Neuronal stem cell (in vitro differentiated cells): ENCODE data around the gene MKRN3.
"Not testable (repeated sequence)": the region's sequence is repeated elsewhere in the genome, so short reads cannot be mapped to it uniquely, and the experiment has no call there.

Source experiments
- DNase-seq: peaks from one replicate; pipeline ENCODE4 v3.0.0-alpha.2; 2013; ENCODE audit warnings: low spot score
- H2AFZ ChIP-seq: one replicate; pipeline ENCODE4 v1.6.1; 2013; ENCODE audit warnings: mild to moderate bottlenecking, low read length, inconsistent platforms
- H2AK5ac ChIP-seq: 2 replicates; pipeline ENCODE4 v1.6.1; 2013; ENCODE audit warnings: low read depth, mild to moderate bottlenecking, inconsistent platforms, low read length, moderate library complexity, mixed read lengths
- H2BK120ac ChIP-seq: 2 replicates; pipeline ENCODE4 v1.6.1; 2013; ENCODE audit warnings: low read depth, mild to moderate bottlenecking, inconsistent platforms, low read length, moderate library complexity, mixed read lengths
- H2BK12ac ChIP-seq: one replicate; pipeline ENCODE4 v1.6.1; 2013; ENCODE audit warnings: low read length, inconsistent platforms
- H2BK15ac ChIP-seq: 2 replicates; pipeline ENCODE4 v1.6.1; 2013; ENCODE audit warnings: mild to moderate bottlenecking, low read length, inconsistent platforms, mixed read lengths
- H2BK5ac ChIP-seq: one replicate; pipeline ENCODE4 v1.6.1; 2013; ENCODE audit warnings: inconsistent platforms, mild to moderate bottlenecking, low read length, moderate library complexity
- H3K14ac ChIP-seq: one replicate; pipeline ENCODE4 v1.6.1; 2013; ENCODE audit warnings: low read length, inconsistent platforms
- H3K18ac ChIP-seq: 2 replicates; pipeline ENCODE4 v1.6.1; 2013; ENCODE audit warnings: low read length, inconsistent platforms
- H3K23ac ChIP-seq: 2 replicates; pipeline ENCODE4 v1.6.1; 2013; ENCODE audit warnings: low read depth, mild to moderate bottlenecking, mixed read lengths, low read length, inconsistent platforms; ENCODE audit not compliant: poor library complexity
- H3K27ac ChIP-seq: replicated peaks from 3 replicates; pipeline ENCODE4 v1.5.1; 2013; ENCODE audit warnings: low read length, inconsistent platforms
- H3K27me3 ChIP-seq, 3 experiments: 2 replicates each; pipeline ENCODE4 v1.6.1; 2013; ENCODE audit warnings: low read length in 3 of 3, mild to moderate bottlenecking in 2 of 3, inconsistent platforms in 1 of 3, low read depth in 1 of 3, mixed read lengths in 1 of 3, moderate library complexity in 1 of 3; ENCODE audit not compliant: control insufficient read depth in 3 of 3, insufficient read depth in 3 of 3
- H3K36me3 ChIP-seq, 2 donors: replicated peaks in 1 of 2; 2 replicates each; pipeline ENCODE4 v1.6.1; 2013; ENCODE audit warnings: low read length in 2 of 2; ENCODE audit not compliant: control insufficient read depth in 2 of 2, insufficient read depth in 2 of 2
- H3K4ac ChIP-seq: 2 replicates; pipeline ENCODE4 v1.6.1; 2013; ENCODE audit warnings: inconsistent platforms, mild to moderate bottlenecking, low read length, moderate library complexity
- H3K4me1 ChIP-seq, 2 donors: 1 replicate in 1 of 2; 2 replicates in 1 of 2; pipeline ENCODE4 v1.6.1; 2013; ENCODE audit warnings: low read length in 2 of 2, low read depth in 1 of 2; ENCODE audit not compliant: control insufficient read depth in 2 of 2, insufficient read depth in 1 of 2
- H3K4me2 ChIP-seq: one replicate; pipeline ENCODE4 v1.6.1; 2013; ENCODE audit warnings: mild to moderate bottlenecking, low read length, inconsistent platforms; ENCODE audit not compliant: insufficient read depth, poor library complexity, severe bottlenecking
- H3K4me3 ChIP-seq, 2 donors: 2 replicates each; pipeline ENCODE4 v1.5.1; 2013; ENCODE audit warnings: low read length in 2 of 2, mild to moderate bottlenecking in 2 of 2, inconsistent platforms in 1 of 2, moderate library complexity in 1 of 2
- H3K79me1 ChIP-seq: one replicate; pipeline ENCODE4 v1.6.1; 2013; ENCODE audit warnings: low read depth, mild to moderate bottlenecking, inconsistent platforms, low read length, moderate library complexity
- H3K9ac ChIP-seq: one replicate; pipeline ENCODE4 v1.6.1; 2013; ENCODE audit warnings: mild to moderate bottlenecking, low read depth, low read length, inconsistent platforms; ENCODE audit not compliant: poor library complexity
- H3K9me3 ChIP-seq, 2 donors: replicated peaks in 1 of 2; 2 replicates each; pipeline versions ENCODE3 to v1.6.1; 2013; ENCODE audit warnings: low read length in 2 of 2, mild to moderate bottlenecking in 2 of 2, inconsistent platforms in 1 of 2, low read depth in 1 of 2, mixed read lengths in 1 of 2, moderate library complexity in 1 of 2; ENCODE audit not compliant: control insufficient read depth in 2 of 2, insufficient read depth in 1 of 2
- H4K8ac ChIP-seq: one replicate; pipeline ENCODE4 v1.6.1; 2013; ENCODE audit warnings: low read depth, mild to moderate bottlenecking, inconsistent platforms, low read length, moderate library complexity
- H4K91ac ChIP-seq: one replicate; pipeline ENCODE4 v1.6.1; 2013; ENCODE audit warnings: low read length, low read depth, mild to moderate bottlenecking, inconsistent platforms; ENCODE audit not compliant: poor library complexity
- WGBS, 2 donors: extraction: QIAGEN DNeasy Blood & Tissue Kit; methylation state at CpG; one replicate each; pipeline ENCODE4 v1.1.7; 2013; ENCODE audit warnings: missing lambda C conversion rate in 2 of 2, mixed read lengths in 1 of 2; ENCODE audit not compliant: insufficient read length in 2 of 2, insufficient replicate concordance in 1 of 2; ENCODE audit errors: extremely low coverage in 2 of 2; 5-methylcytosine and 5-hydroxymethylcytosine counted together

Gene MKRN3

GRCh38 chr15:23594252-23594770, 28.8 kb downstream of the MKRN3 start:
- Histone ChIP-seq H2BK12ac (no peak overlapping the region), H3K9ac (no peak overlapping the region), H2BK120ac (no peak overlapping the region), H3K79me1 (no peaks in the 10 kb centered on the region), H3K4me2 (no peak overlapping the region), H2AFZ (no peak overlapping the region), H3K9me3 (peaks cover 0 to 8% of the 10 kb centered on the region in 2 donors), H3K18ac (no peak overlapping the region), H3K27ac (no peak overlapping the region), H2BK15ac (no peak overlapping the region), H3K4me3 (no peak overlapping the region), H2BK5ac (no peak overlapping the region), H4K8ac (no peak overlapping the region), H3K4ac (no peak overlapping the region), H2AK5ac (no peak overlapping the region), H3K14ac (no peak overlapping the region), H3K36me3 (no peaks in the 10 kb centered on the region), H4K91ac (no peak overlapping the region), H3K27me3 (no peaks in the 10 kb centered on the region), H3K4me1 (peaks cover 0 to 1% of the 10 kb centered on the region in 2 donors), H3K23ac (no peak overlapping the region)
- no peak for DNase-seq
- WGBS, 2 donors, result no CpG with 5 or more reads among the region's 7 CpGs

GRCh38 chr15:23595368-23595767, 29.9 kb downstream of the MKRN3 start:
- H2AK5ac ChIP-seq, result no peak overlapping the region
- H3K14ac ChIP-seq, result no peak overlapping the region
- no peaks in the 10 kb centered on the region for H3K27me3 ChIP-seq
- H4K8ac ChIP-seq, result no peak overlapping the region
- H3K27ac ChIP-seq, result no peak overlapping the region
- H3K9ac ChIP-seq, result no peak overlapping the region
- H2AFZ ChIP-seq, result no peak overlapping the region
- H3K4ac ChIP-seq, result no peak overlapping the region
- peaks cover 0 to 7% of the 10 kb centered on the region in 2 donors for H3K9me3 ChIP-seq
- H3K79me1 ChIP-seq, result no peaks in the 10 kb centered on the region
- no peak overlapping the region for H2BK5ac ChIP-seq
- H2BK12ac ChIP-seq, result no peak overlapping the region
- H3K4me1 ChIP-seq, result peaks cover 0 to 1% of the 10 kb centered on the region in 2 donors
- H2BK120ac ChIP-seq, result no peak overlapping the region
- H3K18ac ChIP-seq, result no peak overlapping the region
- H4K91ac ChIP-seq, result no peak overlapping the region
- DNase-seq, result no peak
- H3K4me3 ChIP-seq, result no peak overlapping the region
- WGBS, 2 donors, result no CpG with 5 or more reads among the region's 2 CpGs
- no peak overlapping the region for H2BK15ac ChIP-seq
- H3K4me2 ChIP-seq, result no peak overlapping the region
- no peak overlapping the region for H3K23ac ChIP-seq
- no peaks in the 10 kb centered on the region for H3K36me3 ChIP-seq

- no peak for DNase-seq
- H4K91ac ChIP-seq, result no peak overlapping the region
These were observed 31.3 kb downstream of the MKRN3 start for GRCh38 chr15:23596736-23597135.

GRCh38 chr15:23597278-23597677, 31.8 kb downstream of the MKRN3 start:
- not testable (repeated sequence) for H3K14ac ChIP-seq, H2BK120ac ChIP-seq, H3K18ac ChIP-seq, H3K4me1 ChIP-seq, DNase-seq, H3K27ac ChIP-seq, H3K4ac ChIP-seq, H3K27me3 ChIP-seq, H3K36me3 ChIP-seq, H3K4me2 ChIP-seq, H3K79me1 ChIP-seq, H4K91ac ChIP-seq, H3K9me3 ChIP-seq, H3K9ac ChIP-seq, H2AK5ac ChIP-seq, H4K8ac ChIP-seq, H2BK5ac ChIP-seq, H2BK15ac ChIP-seq, H2AFZ ChIP-seq, H2BK12ac ChIP-seq, H3K23ac ChIP-seq, H3K4me3 ChIP-seq
- no CpG with 5 or more reads among the region's 14 CpGs for WGBS, 2 donors

More at GRCh38 chr15:23596736-23597135, 31.3 kb downstream of the MKRN3 start:
- H3K27me3 ChIP-seq, result no peaks in the 10 kb centered on the region
- peaks cover 0 to 3% of the 10 kb centered on the region in 2 donors for H3K9me3 ChIP-seq
- H2AK5ac ChIP-seq, result no peak overlapping the region
- WGBS, 2 donors, result no CpG with 5 or more reads among the region's 5 CpGs
- no peak overlapping the region for H3K27ac ChIP-seq
- H2BK120ac ChIP-seq, result no peak overlapping the region
- H3K36me3 ChIP-seq, result no peaks in the 10 kb centered on the region
- no peak overlapping the region for H3K4ac ChIP-seq
- no peak overlapping the region for H2BK5ac ChIP-seq
- no peak overlapping the region for H3K4me3 ChIP-seq
- H3K4me2 ChIP-seq, result no peak overlapping the region
- no peak overlapping the region for H2BK15ac ChIP-seq
- H3K4me1 ChIP-seq, result no peaks in the 10 kb centered on the region
- no peaks in the 10 kb centered on the region for H3K79me1 ChIP-seq
- no peak overlapping the region for H4K8ac ChIP-seq
- H3K18ac ChIP-seq, result no peak overlapping the region
- no peak overlapping the region for H3K23ac ChIP-seq
- no peak overlapping the region for H3K14ac ChIP-seq
- no peak overlapping the region for H3K9ac ChIP-seq
- H2AFZ ChIP-seq, result no peak overlapping the region
- no peak overlapping the region for H2BK12ac ChIP-seq
